Activated CD4-positive, CD25-positive, alpha-beta regulatory T cell treated with anti-CD3 and anti-CD28 coated beads, Interleukin-2, amount 50 U/mL, for 24 hours (primary cell): ENCODE measurements around the gene COG6.

ENCODE experiments used
- ATAC-seq, 2 donors: fragments of 150-1000 bp; cut with Tn5 transposase; one replicate each; pipeline ENCODE4 v1.10.0; 2021; ENCODE audit warnings: mild to moderate bottlenecking in 1 of 2, moderate library complexity in 1 of 2

Gene COG6

GRCh38 chr13:39682310-39682709 is 26.8 kb downstream of the COG6 start:
- peak in 1 of 2 donors; percentile 47 for ATAC-seq

- ATAC-seq = peak; percentile 80 to 86
Observed at GRCh38 chr13:39682788-39683187, 27.3 kb downstream of the COG6 start.

DNA sequence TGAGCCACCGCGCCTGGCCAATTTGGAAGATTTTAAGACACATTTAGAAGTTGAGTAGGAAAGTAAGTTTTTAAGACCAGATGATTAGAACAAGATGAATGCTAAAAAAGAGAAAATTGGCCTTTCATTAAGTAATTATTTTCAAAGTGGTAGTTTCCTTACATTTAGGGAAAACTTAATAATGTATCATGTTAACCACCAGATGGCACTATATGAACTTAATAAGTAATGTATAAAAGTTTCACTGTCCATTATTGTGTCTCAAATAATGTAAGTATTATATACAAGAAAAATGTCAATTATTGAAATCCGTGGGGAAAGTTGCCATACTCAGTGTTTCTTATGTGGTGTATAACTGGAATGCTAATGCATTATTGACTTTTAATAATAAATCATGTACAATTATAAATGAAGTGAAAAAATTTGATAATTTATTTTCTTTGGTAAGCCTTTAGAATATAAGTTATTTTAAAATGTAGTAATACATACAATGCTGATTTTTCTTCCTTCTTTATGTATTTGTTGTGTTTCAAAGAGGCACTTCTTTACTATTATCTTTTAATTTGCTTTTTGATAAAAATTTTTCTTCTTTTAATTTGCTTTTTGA is 29.2 kb downstream of the COG6 start:
- ATAC-seq = no peak

- no peak for ATAC-seq
Observed at GRCh38 chr13:39685652-39686051, 30.2 kb downstream of the COG6 start.

- peak; percentile 12 to 29 for ATAC-seq
Observed at GRCh38 chr13:39688278-39688677, 32.8 kb downstream of the COG6 start.

GRCh38 chr13:39688699-39689405 is 33.4 kb downstream of the COG6 start:
- peak; percentile 95 to 98 for ATAC-seq

GRCh38 chr13:39692660-39693438 is 37.4 kb downstream of the COG6 start:
- ATAC-seq = no peak

- ATAC-seq = no peak
Observed at GRCh38 chr13:39699274-39699673, 43.8 kb downstream of the COG6 start.

DNA sequence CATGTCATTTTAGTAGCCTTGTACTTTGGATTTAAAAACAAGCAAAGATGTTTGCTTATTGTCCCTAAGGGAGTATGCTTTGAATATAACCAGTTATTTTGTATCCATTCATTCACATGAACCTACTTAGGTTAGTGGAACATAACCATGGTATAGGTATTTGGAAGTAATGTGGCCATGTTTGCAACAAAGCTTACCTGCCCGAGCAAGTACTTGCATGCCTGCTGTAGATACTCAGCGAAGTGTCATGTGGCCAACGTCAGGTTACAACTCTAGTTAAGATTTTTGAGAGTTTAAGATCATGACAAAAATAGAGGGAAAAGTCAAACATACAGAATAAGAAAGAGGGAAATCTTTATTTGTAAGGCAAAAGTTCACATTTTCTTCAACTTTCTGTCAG is 57.2 kb downstream of the COG6 start:
- no peak for ATAC-seq

DNA sequence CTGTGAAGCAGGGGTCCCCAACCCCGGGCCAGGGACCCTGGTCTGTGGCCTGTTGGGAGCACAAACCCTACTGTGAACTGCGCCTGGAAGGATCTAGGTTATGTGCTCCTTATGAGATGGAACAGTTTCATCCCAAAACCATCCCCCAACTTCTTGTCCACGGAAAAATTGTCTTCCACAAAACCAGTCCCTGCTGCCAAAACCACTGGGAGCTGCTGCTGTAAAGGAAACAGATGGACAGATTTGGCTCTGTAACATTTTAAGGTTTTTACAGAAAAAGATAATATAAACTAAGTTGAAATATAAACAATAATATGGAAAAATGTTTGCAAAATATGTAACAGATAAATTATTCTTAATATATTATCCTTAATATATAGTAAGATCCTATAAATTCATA is 73.7 kb downstream of the COG6 start:
- no peak for ATAC-seq

GRCh38 chr13:39734952-39735351 is 79.5 kb downstream of the COG6 start:
- ATAC-seq = no peak

DNA sequence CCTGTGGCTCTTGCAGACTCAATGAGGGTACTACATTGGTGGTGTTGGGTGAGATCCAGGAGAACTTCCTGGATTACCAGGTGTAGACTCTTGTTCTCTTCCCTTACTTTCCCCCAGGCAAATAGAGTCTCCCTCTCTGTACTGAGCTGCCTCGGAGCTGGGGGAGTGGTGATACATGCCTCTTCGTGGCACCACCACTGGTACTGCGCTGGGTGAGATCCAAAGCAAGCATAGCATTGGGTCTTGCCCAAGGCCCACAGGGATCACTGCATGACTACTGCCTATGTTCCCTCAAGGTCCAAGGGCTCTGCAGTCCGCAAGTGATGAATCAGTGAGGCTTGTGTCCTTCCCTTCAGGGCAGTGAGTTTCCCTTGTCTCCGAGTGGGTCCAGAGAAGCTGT is 81.6 kb downstream of the COG6 start:
- no peak for ATAC-seq

GRCh38 chr13:39740761-39741160 is 85.3 kb downstream of the COG6 start:
- ATAC-seq = no peak

GRCh38 chr13:39748961-39749360 is 93.5 kb downstream of the COG6 start:
- ATAC-seq = no peak

DNA sequence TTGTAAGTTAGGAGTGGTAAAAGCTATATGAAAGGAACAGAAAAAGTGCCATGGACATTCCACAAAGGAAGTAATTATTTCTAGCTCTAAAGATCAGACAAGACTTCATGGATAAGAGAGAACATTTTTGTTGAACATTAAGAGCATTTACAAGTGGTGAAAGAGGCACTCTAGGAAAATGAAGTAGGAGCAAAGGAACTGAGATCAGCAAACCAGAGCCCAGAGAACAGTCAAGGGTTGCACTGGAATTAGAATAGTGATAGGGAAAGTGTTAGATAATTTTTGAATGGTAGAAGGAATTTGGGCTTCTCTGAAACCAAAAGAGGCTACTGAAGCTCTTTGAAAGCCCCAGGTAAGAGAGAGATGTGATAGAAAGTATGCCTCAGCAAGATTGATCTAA is 94.1 kb downstream of the COG6 start:
- no peak for ATAC-seq

DNA sequence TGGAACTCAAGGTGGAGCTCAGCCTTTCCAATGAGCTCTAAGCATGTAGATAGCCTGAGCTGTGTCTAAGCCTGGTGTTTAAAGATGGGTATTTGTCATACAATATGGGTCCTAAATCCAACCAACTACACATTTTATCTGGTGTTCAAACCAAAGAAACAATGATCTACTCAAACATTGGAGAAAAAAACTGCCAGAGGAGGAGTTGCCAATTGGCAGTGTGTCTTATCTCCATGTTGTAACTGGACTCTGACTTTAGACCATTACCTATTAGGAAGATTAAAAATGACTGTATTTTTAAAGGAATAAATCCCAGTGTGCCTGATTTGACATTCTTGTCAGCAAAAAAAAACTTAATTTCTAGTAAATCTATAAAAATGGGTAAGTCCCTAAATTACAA is 96.3 kb downstream of the COG6 start:
- no peak for ATAC-seq

DNA sequence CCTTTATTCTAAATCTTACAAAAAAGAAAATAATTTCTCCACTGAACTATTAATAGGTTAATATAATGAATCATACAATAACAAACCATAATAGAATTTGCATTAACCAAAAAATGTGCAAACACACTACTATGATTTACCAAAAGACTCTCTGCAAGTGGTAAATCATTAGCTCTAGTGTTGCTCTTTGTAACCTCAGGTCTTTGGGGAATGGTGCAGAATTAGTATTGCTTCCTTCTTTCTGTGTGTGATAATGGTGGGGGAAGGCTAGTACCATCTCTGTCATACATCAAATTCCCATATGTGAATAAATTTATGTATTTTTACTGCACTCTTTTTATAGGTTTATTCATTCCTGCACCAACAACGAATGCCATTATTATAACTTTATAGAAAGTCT is 105.1 kb downstream of the COG6 start:
- no peak for ATAC-seq

GRCh38 chr13:39765801-39766463 is 110.5 kb downstream of the COG6 start:
- ATAC-seq = peak; percentile 43 to 71

DNA sequence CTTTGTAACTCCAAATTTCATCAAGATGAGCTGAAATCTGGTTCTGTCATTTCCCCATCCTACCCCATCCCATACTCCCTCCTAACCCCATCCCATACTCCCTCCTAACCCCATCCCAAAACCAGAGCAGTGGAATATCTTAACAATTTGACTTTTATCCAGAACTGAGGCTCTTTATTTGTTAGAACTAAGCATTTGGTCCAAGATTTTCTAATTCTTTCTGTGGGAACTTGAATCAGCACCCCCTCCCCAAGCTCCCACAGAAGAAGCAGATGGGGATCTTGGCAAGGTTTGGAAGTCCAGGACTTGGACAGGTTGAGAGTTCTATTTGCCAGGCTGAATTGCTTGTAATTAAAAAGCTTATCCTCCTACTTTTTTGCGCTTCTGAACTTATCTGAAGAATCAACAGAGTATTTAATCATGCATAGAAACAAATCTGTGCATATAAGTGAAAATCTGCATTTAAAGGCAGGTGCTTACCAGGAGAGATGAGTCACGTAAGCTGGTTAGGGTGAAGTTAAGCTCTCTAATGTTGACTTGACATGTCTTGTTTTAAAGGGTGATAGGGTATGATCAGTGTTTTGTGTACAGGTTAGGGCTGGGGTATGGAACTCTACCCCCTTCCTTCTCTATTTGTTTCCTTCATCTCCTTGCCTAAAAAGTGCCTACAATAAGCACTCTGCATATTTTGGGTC is 111.1 kb downstream of the COG6 start:
- ATAC-seq = peak; percentile 57 to 60

- ATAC-seq = no peak
Observed at GRCh38 chr13:39767791-39768517, 112.5 kb downstream of the COG6 start.

GRCh38 chr13:39768962-39769361 is 113.5 kb downstream of the COG6 start:
- no peak for ATAC-seq
